Measurements from ENCODE around the gene CA11.
"Not testable (repeated sequence)": the region's sequence is repeated elsewhere in the genome, so short reads cannot be mapped to it uniquely, and the experiment has no call there.

Gene CA11

GRCh38 chr19:48639483-48640375 is 6.3 kb downstream of the CA11 start:
- no peak for DNase-seq

- no peak for DNase-seq
These were observed 7.1 kb downstream of the CA11 start for GRCh38 chr19:48638831-48639381.

- peak; percentile 91 for DNase-seq
These were observed 7.8 kb downstream of the CA11 start for GRCh38 chr19:48637948-48638830.

GRCh38 chr19:48637449-48637947 is 8.5 kb downstream of the CA11 start:
- peak; percentile 98 for DNase-seq

GRCh38 chr19:48636859-48637448 is 9.0 kb downstream of the CA11 start, which contains the start of gene DBP:
Gene DBP (minus strand): TSS chr19:48637379. CDS start chr19:48636994, 385 bp downstream.
- DNase-seq = peak; percentile 66

GRCh38 chr19:48635966-48636858 is 9.8 kb downstream of the CA11 start:
- peak; percentile 36 for DNase-seq

- DNase-seq = peak; percentile 33
These were observed 10.6 kb downstream of the CA11 start for GRCh38 chr19:48635263-48635965.

- peak; percentile 97 for DNase-seq
These were observed 11.3 kb downstream of the CA11 start for GRCh38 chr19:48634424-48635262.

- no peak for DNase-seq
These were observed 12.0 kb downstream of the CA11 start for GRCh38 chr19:48634036-48634342.

- no peak for DNase-seq
These were observed 12.6 kb downstream of the CA11 start for GRCh38 chr19:48633148-48634035.

GRCh38 chr19:48632692-48633147 is 13.3 kb downstream of the CA11 start:
- no peak for DNase-seq

- not testable (repeated sequence) for DNase-seq
These were observed 13.7 kb downstream of the CA11 start for GRCh38 chr19:48632286-48632685.

GRCh38 chr19:48631225-48631624 is 14.8 kb downstream of the CA11 start:
- no peak for DNase-seq

GRCh38 chr19:48630296-48631063 is 15.5 kb downstream of the CA11 start:
- DNase-seq = no peak

GRCh38 chr19:48629599-48630295 is 16.2 kb downstream of the CA11 start:
- DNase-seq = no peak

- DNase-seq = no peak
These were observed 16.7 kb downstream of the CA11 start for GRCh38 chr19:48629297-48629598.

GRCh38 chr19:48628486-48629296 is 17.3 kb downstream of the CA11 start:
- DNase-seq = no peak

Measured in NCI-H1694 treated with DMSO at 0.1 percent for 48 hours (cell line).